ENCODE results near the gene HYAL3. TPM values are rescaled to one million over a fixed set of nuclear protein-coding genes. Genes with fewer than 3 reads are reported as not detected.

The HYAL3 gene
- total and polyA plus RNA-seq, 11 donors = 1.0 to 3.2 (median 1.6) TPM

DNA sequence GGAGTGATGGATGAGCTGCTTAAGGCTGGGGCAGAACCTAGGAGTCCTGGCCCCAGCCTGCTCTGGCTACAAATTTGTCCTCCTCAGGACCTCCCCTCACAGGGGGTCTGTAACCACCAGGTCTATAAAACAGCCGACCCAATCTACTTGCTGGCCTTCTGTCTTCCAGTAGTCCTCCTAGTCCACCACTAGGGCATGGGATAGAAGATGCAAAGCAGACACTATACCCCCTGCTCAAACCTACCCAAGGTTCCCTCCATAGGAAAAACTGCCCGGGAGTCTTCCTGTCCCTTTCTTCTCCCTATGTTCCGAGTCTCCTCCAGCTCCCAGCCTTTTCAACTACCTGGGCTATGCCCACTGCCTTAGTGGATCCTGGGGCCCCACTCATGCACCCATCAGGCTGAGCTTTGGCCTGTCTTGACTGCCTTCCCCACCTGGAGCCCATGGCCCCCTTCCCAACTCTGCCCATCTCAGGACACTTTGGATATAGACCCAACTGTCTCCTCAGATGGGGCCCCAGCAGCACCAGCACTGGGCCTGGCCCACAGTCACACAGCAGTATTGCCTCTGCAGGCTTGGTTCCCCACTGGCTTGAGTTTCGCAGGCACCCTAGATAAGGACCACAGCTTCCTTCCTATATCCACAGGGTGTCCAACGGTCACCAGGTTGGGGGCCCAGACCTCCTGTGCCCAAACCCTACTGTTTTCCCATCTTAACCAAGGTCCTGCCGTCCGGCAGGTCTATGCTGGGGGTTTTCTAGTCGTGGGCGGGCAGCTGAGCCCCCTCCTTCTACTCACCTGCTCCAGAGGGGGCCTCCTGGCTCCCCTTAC lies 1.1 kb downstream of the HYAL3 start:
- WGBS, 4 donors = 48 to 61% (median 56%) methylated on average over 9 of the region's 9 CpGs
- Histone ChIP-seq H3K27ac (peak overlapping the region; percentile 75 to 97 (median 92)), H3K9me3 (no peaks in the 10 kb centered on the region), H3K36me3 (peaks cover 0 to 15% (median 0%) of the 10 kb centered on the region in 9 donors), H3K4me1 (peaks cover 11 to 56% (median 42%) of the 10 kb centered on the region in 12 donors), H3K4me3 (peak overlapping the region; percentile 16 to 81 (median 67)), H3K27me3 (no peaks in the 10 kb centered on the region)
- TF ChIP-seq CTCF (IDR thresholded peaks at IDR 0.05) (peak in 1 of 12 donors; percentile 5), POLR2A (IDR thresholded peaks at IDR 0.05) (no peak)
- intact Hi-C loops (cut with DNase I) = loop anchor here in 1 of 10 donors (10.0 kb wide), 1 partner anchor 363 kb away; no protein-coding TSS in a partner anchor
- DNase-seq (peak in 1 of 5 donors; percentile 10), ATAC-seq (no peak)

GRCh38 chr3:50297384-50297775 lies 1.8 kb downstream of the HYAL3 start:
- H3K4me3 ChIP-seq = no peak overlapping the region
- intact Hi-C loops (cut with DNase I) = loop anchor here in 1 of 10 donors (10.0 kb wide), 1 partner anchor 363 kb away; no protein-coding TSS in a partner anchor
- WGBS, 4 donors = 81 to 95% (median 86%) methylated on average over 2 of the region's 2 CpGs
- H3K27me3 ChIP-seq = no peaks in the 10 kb centered on the region
- H3K4me1 ChIP-seq = peaks cover 11 to 55% (median 43%) of the 10 kb centered on the region in 12 donors
- H3K36me3 ChIP-seq = peaks cover 0 to 15% (median 0%) of the 10 kb centered on the region in 9 donors
- DNase-seq (peak in 1 of 5 donors; percentile 11), ATAC-seq (no peak)
- H3K27ac ChIP-seq = peak overlapping the region in 1 of 12 donors; percentile 75
- TF ChIP-seq POLR2A (IDR thresholded peaks at IDR 0.05) (no peak), CTCF (IDR thresholded peaks at IDR 0.05) (no peak)
- H3K9me3 ChIP-seq = no peaks in the 10 kb centered on the region

- H3K9me3 ChIP-seq = no peaks in the 10 kb centered on the region
- intact Hi-C loops (cut with DNase I) = loop anchor here in 1 of 10 donors (10.0 kb wide), 1 partner anchor 362 kb away; no protein-coding TSS in a partner anchor
- no peak overlapping the region for H3K27ac ChIP-seq
- no peaks in the 10 kb centered on the region for H3K27me3 ChIP-seq
- 91 to 96% (median 94%) methylated on average over 17 to 18 of the region's 18 CpGs for WGBS, 4 donors
- H3K36me3 ChIP-seq = peaks cover 0 to 9% (median 0%) of the 10 kb centered on the region in 9 donors
- peaks cover 11 to 50% (median 38%) of the 10 kb centered on the region in 12 donors for H3K4me1 ChIP-seq
- TF ChIP-seq CTCF (IDR thresholded peaks at IDR 0.05) (no peak), POLR2A (IDR thresholded peaks at IDR 0.05) (no peak)
- H3K4me3 ChIP-seq = no peak overlapping the region
- ATAC-seq = no peak
- peak in 2 of 5 donors; percentile 9 to 55 for DNase-seq
These were observed 2.4 kb downstream of the HYAL3 start for GRCh38 chr3:50296721-50297383.
